H1 (cell line): ENCODE data around the gene SNX27. TPM values are rescaled to one million over a fixed set of nuclear protein-coding genes. Genes with fewer than 3 reads are reported as not detected.

ENCODE experiments used
- CTCF ChIA-PET: fragments of 300-600 bp; sonication (Branson Sonifier 250); formaldehyde crosslinking; loops from one replicate; lab custom pipeline; 2021; ENCODE audit not compliant: partially characterized antibody; lab: Charles Lee
- POLR2A ChIA-PET: fragments of 300-600 bp; sonication (Branson Sonifier 250); formaldehyde crosslinking; loops from one replicate; lab custom pipeline; 2021; ENCODE audit warnings: inconsistent platforms; ENCODE audit not compliant: partially characterized antibody; lab: Charles Lee
- DNase-seq, 2 experiments: peaks; one replicate each; pipeline versions ENCODE4 v3.0.0 to v3.0.0-alpha.2; 2010 to 2022; ENCODE audit warnings: low spot score in 2 of 2, low read depth in 1 of 2, mixed read lengths in 1 of 2
- FAIRE-seq: peaks from 2 replicates; lab custom pipeline; 2011; peaks lifted over from hg19 to GRCh38; lab: Jason Lieb, UNC
- H2AFZ ChIP-seq: 2 replicates; pipeline ENCODE4 v1.8.1; 2012; ENCODE audit warnings: low read length, inconsistent platforms
- H2AK5ac ChIP-seq: 2 replicates; pipeline ENCODE4 v1.6.1; 2013; ENCODE audit warnings: low read depth, low read length
- H2BK120ac ChIP-seq: replicated peaks from 2 replicates; pipeline ENCODE3; 2013; ENCODE audit warnings: low read depth, low read length, inconsistent platforms
- H2BK12ac ChIP-seq: 2 replicates; pipeline ENCODE4 v1.6.1; 2013; ENCODE audit warnings: low read depth, low read length
- H2BK15ac ChIP-seq: 2 replicates; pipeline ENCODE4 v1.6.1; 2013; ENCODE audit warnings: low read length
- H2BK20ac ChIP-seq: 2 replicates; pipeline ENCODE4 v1.6.1; 2013; ENCODE audit warnings: low read length
- H2BK5ac ChIP-seq: 2 replicates; pipeline ENCODE4 v1.6.1; 2013; ENCODE audit warnings: low read depth, low read length
- H3K14ac ChIP-seq: 2 replicates; pipeline ENCODE4 v1.6.1; 2013; ENCODE audit warnings: inconsistent platforms; ENCODE audit not compliant: insufficient read length
- H3K18ac ChIP-seq: 2 replicates; pipeline ENCODE4 v1.6.1; 2013; ENCODE audit warnings: low read length; ENCODE audit errors: extremely low read depth
- H3K23ac ChIP-seq: 2 replicates; pipeline ENCODE4 v1.6.1; 2013; ENCODE audit warnings: inconsistent platforms; ENCODE audit not compliant: insufficient read length
- H3K23me2 ChIP-seq: 2 replicates; pipeline ENCODE4 v1.6.1; 2013; ENCODE audit warnings: low read depth, low read length
- H3K27ac ChIP-seq: 2 replicates; pipeline ENCODE4 v1.6.1; 2011; ENCODE audit warnings: low read depth, low read length, inconsistent platforms
- H3K27me3 ChIP-seq, 4 experiments: replicated peaks in 1 of 4; 1 replicate in 1 of 4; 2 replicates in 3 of 4; pipeline versions ENCODE4 v1.6.1 to v1.8.1; 2011 to 2013; ENCODE audit warnings: low read length in 3 of 4, mild to moderate bottlenecking in 3 of 4, inconsistent platforms in 2 of 4, mixed read lengths in 2 of 4, moderate library complexity in 1 of 4; ENCODE audit not compliant: control insufficient read depth in 3 of 4, insufficient read depth in 3 of 4; ENCODE audit errors: extremely low read depth in 1 of 4
- H3K36me3 ChIP-seq, 4 experiments: 2 replicates each; pipeline versions ENCODE4 v1.6.1 to v1.8.1; 2011 to 2013; ENCODE audit warnings: mild to moderate bottlenecking in 4 of 4, low read length in 3 of 4, moderate library complexity in 2 of 4, control low read depth in 1 of 4, inconsistent platforms in 1 of 4; ENCODE audit not compliant: insufficient read depth in 4 of 4, control insufficient read depth in 2 of 4
- H3K4ac ChIP-seq: replicated peaks from 2 replicates; pipeline ENCODE3; 2013; ENCODE audit warnings: low read length, low read depth, mixed read lengths, inconsistent platforms; ENCODE audit not compliant: insufficient read length
- H3K4me1 ChIP-seq, 4 experiments: replicated peaks in 1 of 4; 1 replicate in 1 of 4; 2 replicates in 3 of 4; pipeline versions ENCODE4 v1.6.1 to v1.8.1; 2011 to 2013; ENCODE audit warnings: low read length in 3 of 4, inconsistent platforms in 2 of 4, mixed read lengths in 1 of 4; ENCODE audit not compliant: insufficient read depth in 4 of 4, control insufficient read depth in 3 of 4
- H3K4me2 ChIP-seq, 2 experiments: 2 replicates each; pipeline versions ENCODE4 v1.6.1 to v1.8.1; 2011 to 2013; ENCODE audit warnings: low read depth in 2 of 2, low read length in 2 of 2, control low read depth in 1 of 2, inconsistent platforms in 1 of 2, mild to moderate bottlenecking in 1 of 2; ENCODE audit not compliant: insufficient read depth in 1 of 2
- H3K4me3 ChIP-seq, 4 experiments: fragments of 200-600, 300-600 bp in 1 of 4; sonication (generic), shearing (Covaris generic), sonication (Bioruptor Twin) in 1 of 4; 2 replicates each; pipeline versions ENCODE4 v1.5.1 to v1.8.1; 2011 to 2016; ENCODE audit warnings: low read length in 4 of 4, low read depth in 3 of 4, control low read depth in 2 of 4, inconsistent platforms in 2 of 4, mild to moderate bottlenecking in 2 of 4, mixed read lengths in 1 of 4, moderate library complexity in 1 of 4; ENCODE audit not compliant: insufficient read depth in 2 of 4; ENCODE audit errors: extremely low read depth in 1 of 4
- H3K56ac ChIP-seq: replicated peaks from 2 replicates; pipeline ENCODE3; 2013; ENCODE audit warnings: low read depth, mild to moderate bottlenecking, mixed read lengths, low read length, inconsistent platforms; ENCODE audit not compliant: insufficient read length
- H3K79me1 ChIP-seq: 2 replicates; pipeline ENCODE4 v1.6.1; 2013; ENCODE audit warnings: low read depth, low read length, control low read depth
- H3K79me2 ChIP-seq, 2 experiments: 2 replicates each; pipeline versions ENCODE4 v1.6.1 to v1.8.1; 2012 to 2013; ENCODE audit warnings: low read length in 2 of 2, mild to moderate bottlenecking in 2 of 2, inconsistent platforms in 1 of 2; ENCODE audit not compliant: insufficient read depth in 2 of 2, control insufficient read depth in 1 of 2
- H3K9ac ChIP-seq, 4 experiments: replicated peaks in 1 of 4; 1 replicate in 1 of 4; 2 replicates in 3 of 4; pipeline versions ENCODE4 v1.6.1 to v1.8.1; 2011 to 2013; ENCODE audit warnings: low read depth in 3 of 4, low read length in 3 of 4, control low read depth in 2 of 4, mild to moderate bottlenecking in 2 of 4, moderate library complexity in 2 of 4, inconsistent platforms in 1 of 4; ENCODE audit errors: extremely low read depth in 1 of 4
- H3K9me3 ChIP-seq, 2 experiments: 2 replicates each; pipeline versions ENCODE4 v1.6.1 to v1.8.1; 2012 to 2013; ENCODE audit warnings: mild to moderate bottlenecking in 2 of 2, moderate library complexity in 2 of 2, control low read depth in 1 of 2, inconsistent platforms in 1 of 2, low read depth in 1 of 2, low read length in 1 of 2, mixed read lengths in 1 of 2; ENCODE audit not compliant: insufficient read depth in 2 of 2
- H4K20me1 ChIP-seq, 2 experiments: replicated peaks in 1 of 2; 2 replicates each; pipeline versions ENCODE3 to v1.8.1; 2011 to 2013; ENCODE audit warnings: inconsistent platforms in 2 of 2, low read length in 2 of 2, mild to moderate bottlenecking in 1 of 2; ENCODE audit not compliant: insufficient read depth in 2 of 2, control insufficient read depth in 1 of 2
- H4K5ac ChIP-seq: 2 replicates; pipeline ENCODE4 v1.6.1; 2013; ENCODE audit warnings: low read length, low read depth, mixed read lengths, inconsistent platforms; ENCODE audit not compliant: insufficient read length
- H4K8ac ChIP-seq: 2 replicates; pipeline ENCODE4 v1.8.0; 2013; ENCODE audit warnings: mild to moderate bottlenecking, moderate library complexity, low read length, inconsistent platforms; ENCODE audit not compliant: insufficient read depth; ENCODE audit errors: extremely low read depth
- H4K91ac ChIP-seq: replicated peaks from 2 replicates; pipeline ENCODE3; 2013; ENCODE audit warnings: low read length, mixed read lengths, inconsistent platforms; ENCODE audit not compliant: insufficient read length
- ASH2L ChIP-seq: fragments of 200-600, 300-600 bp; sonication (generic); IDR thresholded peaks from one replicate; pipeline ENCODE4 v1.7.1; 2017; ENCODE audit warnings: low read length
- ATF3 ChIP-seq: IDR thresholded peaks from 2 replicates; pipeline ENCODE4 v1.6.1; 2011; ENCODE audit warnings: low read depth, mild to moderate bottlenecking, low read length; ENCODE audit not compliant: insufficient read depth
- CHD1 ChIP-seq: IDR thresholded peaks from 2 replicates; pipeline ENCODE4 v1.6.1; 2012; ENCODE audit warnings: low read depth, low read length, improper control_type of control experiment
- GTF2F1 ChIP-seq: IDR thresholded peaks from 2 replicates; pipeline ENCODE4 v1.6.1; 2012; ENCODE audit warnings: low read depth, low read length, improper control_type of control experiment, borderline replicate concordance
- KDM5A ChIP-seq: fragments of 200-600 bp; IDR thresholded peaks from 2 replicates; pipeline ENCODE4 v1.7.1; 2012; ENCODE audit warnings: mild to moderate bottlenecking, low read length, inconsistent platforms, mixed read lengths
- MAX ChIP-seq: IDR thresholded peaks from 2 replicates; pipeline ENCODE4 v1.6.1; 2012; ENCODE audit warnings: inconsistent platforms
- PHF8 ChIP-seq: fragments of 200-600 bp; sonication (generic); conservative IDR thresholded peaks from 2 replicates; pipeline ENCODE4 v1.7.1; 2012; ENCODE audit warnings: low read depth, mild to moderate bottlenecking, inconsistent platforms, low read length, moderate library complexity
- RAD21 ChIP-seq, 2 experiments: IDR thresholded peaks in 1 of 2; conservative IDR thresholded peaks in 1 of 2; 2 replicates each; pipeline ENCODE4 v1.6.1; 2011; ENCODE audit warnings: low read depth in 2 of 2, low read length in 2 of 2, improper control_type of control experiment in 1 of 2, inconsistent platforms in 1 of 2, mild to moderate bottlenecking in 1 of 2, moderate library complexity in 1 of 2
- SIRT6 ChIP-seq: IDR thresholded peaks from one replicate; pipeline ENCODE4 v1.7.1; 2012; ENCODE audit warnings: low read length, inconsistent platforms
- SUZ12 ChIP-seq: fragments of 200-600 bp; sonication (generic); IDR thresholded peaks from 2 replicates; pipeline ENCODE4 v1.6.1; 2012; ENCODE audit warnings: mild to moderate bottlenecking, inconsistent platforms, low read length, moderate library complexity, mixed read lengths
- TAF7 ChIP-seq: optimal IDR thresholded peaks from 2 replicates; pipeline ENCODE3; 2011; ENCODE audit warnings: low read depth, mild to moderate bottlenecking, inconsistent platforms, low read length, moderate library complexity, borderline replicate concordance
- TCF12 ChIP-seq: IDR thresholded peaks from 2 replicates; pipeline ENCODE4 v1.6.1; 2011; ENCODE audit warnings: low read depth, mild to moderate bottlenecking, low read length
- WGBS, 2 experiments: shearing (Covaris generic) in 1 of 2; methylation state at CpG; one replicate each; pipeline versions ENCODE4 v1.1.6 to v1.1.7; 2013 to 2015; ENCODE audit warnings: low lambda C conversion rate in 2 of 2, mixed read lengths in 2 of 2, inconsistent platforms in 1 of 2, low coverage in 1 of 2, missing lambda C conversion rate in 1 of 2; ENCODE audit not compliant: insufficient replicate concordance in 2 of 2, insufficient coverage in 1 of 2, insufficient read length in 1 of 2; ENCODE audit errors: extremely low coverage in 1 of 2, missing lambda C conversion rate in 1 of 2; 5-methylcytosine and 5-hydroxymethylcytosine counted together
- polyA plus RNA-seq, 7 experiments: library from polyadenylated mRNA; depleted of rRNA in 3 of 7; stranded (reverse) in 5 of 7; unstranded in 2 of 7; fragments of >200 nt in 5 of 7; fragments of 200-250 nt in 2 of 7; gene quantifications; 1 replicate in 5 of 7; 2 replicates in 1 of 7; 4 replicates in 1 of 7; pipeline versions ENCODE4 v1.2.1 to v1.2.3, GENCODE V29; 2011 to 2013; ENCODE audit warnings: missing spikeins in 2 of 7, mixed read lengths in 2 of 7
- total RNA-seq: library from RNA; stranded (reverse); fragmentation: NEBNext Ultra II Directional; extraction: Animal tissue kit (Norgen Biotek cat#: 25700); gene quantifications from 2 replicates; pipeline ENCODE4 v1.2.1, GENCODE V29; 2021
- TF ChIP-seq, protein P1 (sequence below): IDR thresholded peaks from 2 replicates; pipeline ENCODE4 v1.6.1; 2012; ENCODE audit warnings: inconsistent platforms

SNX27 gene
- total and polyA plus RNA-seq, 2 of the 8 experiments (the other 6 are each of a cell fraction or from before 2014, with no cell fraction given) = 23.4 to 65.4 TPM

- Histone ChIP-seq H3K79me1 (no peaks in the 10 kb centered on the region), H3K27ac (no peak overlapping the region), H3K79me2 (peaks cover 0 to 66% of the 10 kb centered on the region in 2 experiments; a peak in 3 of 4 replicates), H2BK20ac (no peak overlapping the region), H3K9me3 (no peaks in the 10 kb centered on the region), H3K56ac (no peak overlapping the region), H4K20me1 (no peaks in the 10 kb centered on the region), H2AFZ (no peak overlapping the region), H3K36me3 (no peaks in the 10 kb centered on the region; a peak in 1 of 8 replicates), H3K4ac (no peak overlapping the region), H3K14ac (no peak overlapping the region), H3K23me2 (no peaks in the 10 kb centered on the region), H4K5ac (no peak overlapping the region), H2BK120ac (no peak overlapping the region), H3K4me2 (no peak overlapping the region), H2BK15ac (no peak overlapping the region), H4K8ac (no peak overlapping the region), H3K27me3 (no peaks in the 10 kb centered on the region), H3K4me3 (no peak overlapping the region), H2BK12ac (no peak overlapping the region), H4K91ac (no peak overlapping the region), H2AK5ac (no peak overlapping the region), H3K9ac (no peak overlapping the region), H2BK5ac (no peak overlapping the region), H3K18ac (no peak overlapping the region), H3K23ac (no peak overlapping the region), H3K4me1 (peaks cover 0 to under 1% (median 0%) of the 10 kb centered on the region in 4 experiments; a peak in 1 of 7 replicates)
- ChIA-PET CTCF (interaction anchor here (0.8 to 0.9 kb wide), 2 partner anchors 31 to 174 kb away, joined by 3 read pairs; no protein-coding TSS in a partner anchor), POLR2A (no interaction called here)
- DNase-seq = no peak
- WGBS, 2 experiments = 97% methylated on average over 3 of the region's 3 CpGs; no CpG with 5 or more reads in 1 of the 2 experiments
- no peak for FAIRE-seq
- TF ChIP-seq RAD21 (IDR thresholded peaks at IDR 0.05 in 1 of 2, conservative IDR thresholded peaks at IDR 0.05 in 1 of 2; ENCODE audit: low read depth in 2 of 2, low read length in 2 of 2) (no peak), SIRT6 (no peak), PHF8 (no peak), CHD1 (no peak), ATF3 (no peak), MAX (no peak), SUZ12 (no peak), TAF7 (no peak), TCF12 (no peak), GTF2F1 (no peak), KDM5A (no peak), ASH2L (no peak)
- TF ChIP-seq, protein P1, sequence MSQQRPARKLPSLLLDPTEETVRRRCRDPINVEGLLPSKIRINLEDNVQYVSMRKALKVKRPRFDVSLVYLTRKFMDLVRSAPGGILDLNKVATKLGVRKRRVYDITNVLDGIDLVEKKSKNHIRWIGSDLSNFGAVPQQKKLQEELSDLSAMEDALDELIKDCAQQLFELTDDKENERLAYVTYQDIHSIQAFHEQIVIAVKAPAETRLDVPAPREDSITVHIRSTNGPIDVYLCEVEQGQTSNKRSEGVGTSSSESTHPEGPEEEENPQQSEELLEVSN = no peak
Measured at GRCh38 chr1:151624783-151625182, 12.9 kb downstream of the SNX27 start.
